GF-D8 (cell line): Measurements from ENCODE around the gene MDH1B.
"Not testable (repeated sequence)": the region's sequence is repeated elsewhere in the genome, so short reads cannot be mapped to it uniquely, and the experiment has no call there.

Experiments used
- DNase-seq: peaks from one replicate; lab custom pipeline; 2025; lab: John Stamatoyannopoulos, UW

MDH1B gene

DNA sequence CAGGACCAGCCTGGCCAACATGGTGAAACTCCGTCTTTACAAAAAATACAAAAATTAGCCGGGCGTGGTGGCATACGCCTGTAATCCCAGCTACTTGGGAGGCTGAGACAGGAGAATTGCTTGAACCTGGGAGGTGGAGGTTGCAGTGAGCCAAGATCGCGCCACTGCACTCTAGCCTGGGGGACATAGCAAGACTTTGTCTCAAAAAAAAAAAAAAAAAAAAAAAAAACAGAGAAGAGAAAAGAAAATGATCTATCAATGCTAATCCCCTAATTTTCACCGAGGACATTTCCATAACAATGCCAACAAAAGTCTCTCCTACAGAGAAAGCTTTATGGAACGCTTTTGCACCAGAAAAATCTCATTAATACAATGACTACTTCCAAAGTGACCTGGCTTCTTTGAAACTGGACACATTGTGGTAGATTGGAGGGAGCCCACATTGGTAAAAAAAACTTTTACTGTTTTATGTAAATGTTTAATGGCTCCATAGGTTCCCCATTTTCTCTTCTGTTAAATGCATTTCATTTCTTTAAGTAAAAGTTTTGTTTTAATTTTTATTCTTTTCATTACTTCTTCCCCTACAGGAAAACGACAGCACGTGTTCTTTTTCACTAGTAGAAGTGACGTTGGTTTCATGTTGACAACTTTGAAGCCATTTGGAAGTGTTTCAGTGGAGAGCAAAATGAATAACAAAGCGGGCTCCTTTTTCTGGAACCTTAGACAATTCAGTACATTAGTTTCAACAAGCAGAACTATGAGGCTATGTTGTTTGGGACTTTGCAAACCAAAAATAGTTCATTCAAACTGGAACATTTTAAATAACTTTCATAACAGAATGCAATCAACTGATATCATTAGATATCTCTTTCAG, 1.2 kb upstream of the MDH1B start:
- no peak for DNase-seq

- DNase-seq, result no peak
Observed at GRCh38 chr2:206764673-206765241, 371 bp downstream of the MDH1B start.

GRCh38 chr2:206756816-206757215, 8.3 kb downstream of the MDH1B start:
- no peak for DNase-seq

GRCh38 chr2:206740800-206741199, 24.3 kb downstream of the MDH1B start:
- no peak for DNase-seq

DNA sequence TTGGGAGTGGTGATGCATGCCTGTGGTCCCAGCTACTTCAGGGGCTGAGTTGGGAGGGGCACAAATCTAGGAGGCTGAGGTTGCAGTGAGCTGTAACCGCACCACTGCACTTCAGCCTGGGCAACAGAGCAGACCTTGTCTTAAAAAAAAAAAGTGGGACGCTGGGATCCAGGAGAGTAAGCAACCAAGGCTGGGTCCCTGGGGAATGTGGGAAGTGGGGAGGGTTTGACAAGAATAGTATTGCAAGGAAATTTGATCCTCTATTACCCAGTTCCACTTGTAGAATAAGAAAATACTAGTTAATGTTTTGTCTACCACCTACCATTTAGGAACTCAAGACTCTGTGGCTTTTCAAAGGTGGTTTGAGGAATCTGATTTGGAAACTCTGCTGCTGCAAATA, 25.9 kb downstream of the MDH1B start:
- DNase-seq, result no peak

DNA sequence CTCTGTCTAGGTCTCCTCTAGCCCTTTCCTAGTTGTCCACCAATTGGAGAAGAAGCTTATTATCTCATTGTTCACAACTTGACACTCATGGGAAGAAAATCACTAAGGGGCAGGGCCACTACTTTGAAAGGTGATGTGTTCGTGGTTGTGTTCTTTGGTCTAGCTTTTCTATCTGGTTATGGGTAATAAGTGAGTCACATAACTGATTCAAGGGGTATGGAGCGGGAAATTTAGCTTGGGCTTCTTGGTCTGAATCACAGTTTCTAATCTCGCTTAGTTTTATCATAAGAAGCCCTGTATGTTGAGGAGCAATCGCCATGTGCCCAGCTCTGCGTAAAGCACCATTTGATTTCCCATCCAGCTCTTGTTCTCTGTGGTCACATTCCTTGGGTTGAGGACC, 28.2 kb downstream of the MDH1B start:
- no peak for DNase-seq

- DNase-seq, result no peak
Observed at GRCh38 chr2:206733341-206733740, 31.8 kb downstream of the MDH1B start.

- no peak for DNase-seq
Observed at GRCh38 chr2:206728277-206729199, 36.6 kb downstream of the MDH1B start.

- DNase-seq, result no peak
Observed at GRCh38 chr2:206727287-206727686, 37.8 kb downstream of the MDH1B start.

- DNase-seq, result no peak
Observed at GRCh38 chr2:206723288-206723687, 41.8 kb downstream of the MDH1B start.

- DNase-seq, result no peak
Observed at GRCh38 chr2:206721256-206721920, 43.7 kb downstream of the MDH1B start.

- DNase-seq, result no peak
Observed at GRCh38 chr2:206718296-206718695, 46.8 kb downstream of the MDH1B start, which contains the start of gene DYTN. Gene DYTN, minus strand, starts transcription at chr2:206718396. Its CDS starts 117 bp downstream, at chr2:206718279.

- DNase-seq, result no peak
Observed at GRCh38 chr2:206716623-206717022, 48.5 kb downstream of the MDH1B start.

- not testable (repeated sequence) for DNase-seq
Observed at GRCh38 chr2:206715183-206715582, 49.9 kb downstream of the MDH1B start.

DNA sequence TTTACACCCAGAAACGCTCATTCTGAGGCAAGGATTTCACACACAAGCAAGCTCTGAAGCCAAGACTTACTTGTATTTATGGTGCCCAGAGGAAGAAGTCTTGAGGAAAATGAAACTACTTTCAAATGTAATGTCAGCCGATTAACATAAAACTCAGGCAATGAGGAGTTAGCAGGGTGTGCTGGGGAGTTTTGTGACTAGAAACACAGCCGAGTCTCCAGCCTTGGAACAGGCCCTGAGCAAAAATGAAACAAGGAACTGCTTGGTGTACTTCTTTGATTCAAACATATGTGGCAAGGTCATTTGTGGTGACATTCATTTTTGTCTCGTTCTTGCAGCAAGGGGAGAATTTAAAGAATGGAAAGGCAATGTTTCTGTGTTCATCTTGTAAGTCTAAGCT, 51.4 kb downstream of the MDH1B start:
- DNase-seq, result no peak

GRCh38 chr2:206708286-206708685, 56.8 kb downstream of the MDH1B start:
- DNase-seq, result no peak

GRCh38 chr2:206707164-206707701, 57.9 kb downstream of the MDH1B start:
- DNase-seq, result no peak

- DNase-seq, result no peak
Observed at GRCh38 chr2:206701952-206702605, 63.0 kb downstream of the MDH1B start.

- peak; percentile 28 for DNase-seq
Observed at GRCh38 chr2:206700156-206700555, 65.0 kb downstream of the MDH1B start.

- DNase-seq, result no peak
Observed at GRCh38 chr2:206698811-206699210, 66.3 kb downstream of the MDH1B start.

DNA sequence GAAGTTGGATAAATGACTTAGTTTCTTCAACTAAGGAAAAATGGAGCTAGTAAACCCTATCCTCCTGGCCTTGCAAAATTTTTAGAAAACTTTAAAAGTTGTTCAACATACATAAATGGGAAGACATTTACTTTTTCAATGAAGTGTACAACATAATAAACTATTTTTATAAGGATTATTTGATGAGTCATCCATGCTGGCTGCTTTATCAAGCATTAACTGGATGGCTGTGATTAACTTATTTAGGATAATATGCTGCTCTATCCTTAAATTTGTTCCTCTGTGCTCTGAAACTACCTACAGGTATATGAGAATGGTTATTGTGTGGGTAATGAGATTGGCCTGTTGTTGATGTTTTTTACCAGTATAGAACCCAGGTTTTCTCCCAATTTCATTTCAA, 68.2 kb downstream of the MDH1B start:
- no peak for DNase-seq
